GM12878 (cell line): ENCODE measurements around the gene NFIX.

ENCODE experiments used
- ASH2L ChIP-seq: fragments of 300-600, 200-600 bp; sonication (generic); IDR thresholded peaks from 2 replicates; pipeline ENCODE4 v1.6.1; 2017; ENCODE audit warnings: low read depth, mild to moderate bottlenecking, borderline replicate concordance
- CTCF ChIP-seq, 3 experiments: IDR thresholded peaks in 2 of 3; conservative IDR thresholded peaks in 1 of 3; 2 replicates each; pipeline ENCODE4 v1.5.1; 2011; ENCODE audit warnings: low read depth in 3 of 3, low read length in 3 of 3, mild to moderate bottlenecking in 3 of 3, control low read depth in 2 of 3, moderate library complexity in 2 of 3, inconsistent platforms in 1 of 3, mixed read lengths in 1 of 3; ENCODE audit not compliant: control insufficient read depth in 2 of 3, insufficient read depth in 1 of 3; ENCODE audit errors: extremely low read depth in 1 of 3
- EP300 ChIP-seq, 2 experiments: fragments of 150-350 bp in 1 of 2; IDR thresholded peaks; 2 replicates each; pipeline ENCODE4 v1.6.1; 2011 to 2012; ENCODE audit warnings: low read depth in 2 of 2, low read length in 2 of 2, borderline replicate concordance in 1 of 2, improper control_type of control experiment in 1 of 2, inconsistent platforms in 1 of 2; ENCODE audit not compliant: control insufficient read depth in 1 of 2
- RAD21 ChIP-seq: IDR thresholded peaks from 2 replicates; pipeline ENCODE4 v1.6.1; 2011; ENCODE audit warnings: mild to moderate bottlenecking, low read depth, low read length, moderate library complexity; ENCODE audit not compliant: insufficient read depth
- SUZ12 ChIP-seq: fragments of 200-600 bp; sonication (generic); IDR thresholded peaks from one replicate; pipeline ENCODE4 v1.6.1; 2018; ENCODE audit warnings: antibody characterized with exemption, mild to moderate bottlenecking; ENCODE audit not compliant: unreplicated experiment

- TF ChIP-seq ASH2L (no peak), SUZ12 (no peak), CTCF (IDR thresholded peaks at IDR 0.05 in 2 of 3, conservative IDR thresholded peaks at IDR 0.05 in 1 of 3; ENCODE audit: control insufficient read depth in 2 of 3, extremely low read depth in 1 of 3, insufficient read depth in 1 of 3, low read depth in 3 of 3, low read length in 3 of 3) (no peak), EP300 (IDR thresholded peaks at IDR 0.05; ENCODE audit: borderline replicate concordance in 1 of 2, control insufficient read depth in 1 of 2, low read depth in 2 of 2, low read length in 2 of 2) (no peak), RAD21 (no peak)
These were observed 143.6 kb downstream of the NFIX start for GRCh38 chr19:13138916-13139198.
